ENCODE results near the gene THAP11.

Gene THAP11

DNA sequence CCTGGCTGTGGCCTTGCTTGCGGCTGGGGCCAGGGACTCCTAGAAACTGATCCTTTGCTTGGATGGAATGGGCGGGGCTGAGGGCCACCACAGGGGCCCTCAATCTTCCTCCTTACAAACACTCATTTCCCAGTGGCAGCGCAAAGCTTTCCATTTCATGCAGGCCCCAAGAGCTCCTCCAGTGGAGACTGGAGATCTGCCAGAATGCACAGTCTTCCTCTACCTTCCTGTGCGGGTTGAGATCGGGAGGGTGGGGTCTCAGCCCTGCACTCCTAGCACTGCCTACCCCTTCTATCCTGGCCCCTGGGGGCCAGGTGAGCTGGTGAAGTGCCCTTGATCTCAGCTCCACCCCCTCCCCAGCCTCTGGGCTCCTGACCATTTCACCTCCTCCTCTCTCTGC is 44.3 kb downstream of the THAP11 start:
- DNase-seq: no peak

- no peak for DNase-seq
Observed at GRCh38 chr16:67888331-67888730, 46.2 kb downstream of the THAP11 start.

GRCh38 chr16:67892375-67892774 is 50.3 kb downstream of the THAP11 start:
- no peak for DNase-seq

DNA sequence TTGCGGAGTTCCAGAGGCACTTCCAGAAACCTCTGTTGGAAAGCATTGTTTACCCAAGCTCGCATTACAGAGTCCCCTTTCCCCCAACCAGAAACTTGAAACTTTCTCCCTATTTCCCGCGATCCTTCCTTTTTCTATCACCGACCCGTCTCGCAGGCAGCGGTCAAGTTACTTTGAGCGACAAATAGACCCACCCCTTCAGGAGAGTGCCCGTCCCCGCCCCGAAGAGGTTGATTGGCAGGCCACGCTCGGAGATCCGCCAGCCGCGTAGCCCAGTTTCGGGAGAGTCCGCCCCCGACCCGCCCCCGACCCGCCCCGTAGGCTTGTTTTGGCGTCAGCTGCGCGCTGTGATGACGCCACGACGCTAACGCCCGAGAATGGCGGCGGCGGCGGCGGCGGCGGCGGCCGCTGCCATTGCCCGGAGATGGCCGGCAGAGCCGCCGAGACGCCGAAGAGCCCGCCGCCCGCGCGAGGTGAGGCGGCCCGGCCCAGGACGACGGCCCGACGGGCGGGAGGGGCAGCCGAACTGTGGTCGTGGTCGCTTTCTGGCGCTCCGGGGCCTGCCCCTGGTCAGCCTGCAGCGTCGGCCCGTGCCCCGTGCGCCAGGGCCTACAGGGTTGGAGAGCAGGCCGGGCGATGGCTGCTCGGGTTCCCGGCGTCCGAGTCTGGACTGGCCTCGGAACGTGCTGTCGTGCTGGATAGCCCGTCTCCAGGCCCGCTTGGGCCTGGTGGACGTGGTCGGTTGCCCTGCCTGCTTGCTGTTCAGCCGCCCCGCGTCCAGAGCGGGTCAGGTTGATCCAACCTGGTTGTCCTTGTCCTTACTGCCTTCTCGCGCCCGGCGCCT is 51.0 kb downstream of the THAP11 start, which contains the start of gene PSKH1:
Gene PSKH1 (plus strand): TSS at position 356 of the 844 bp plus-strand sequence. CDS start 15,496 bp downstream, outside the sequence.
- peak; percentile 79 for DNase-seq

Data from NCI-H526 treated with DMSO at 0.1 percent for 48 hours (cell line).